PFSK-1 (cell line): ENCODE data around the gene CCSER1.

Experiments
- FOXP2 ChIP-seq: optimal IDR thresholded peaks from 2 replicates; pipeline ENCODE3; 2011; ENCODE audit warnings: borderline replicate concordance, control low read depth, inconsistent platforms; ENCODE audit not compliant: insufficient read depth; ENCODE audit errors: extremely low read length, extremely low read depth
- POLR2AphosphoS5 ChIP-seq: IDR thresholded peaks from 2 replicates; pipeline ENCODE4 v1.6.1; 2012; ENCODE audit warnings: low read depth, mild to moderate bottlenecking, control low read depth, low read length, moderate library complexity
- REST ChIP-seq, 2 experiments: IDR thresholded peaks; 2 replicates each; pipeline versions ENCODE4 v1.6.1 to v1.8.0; 2011 to 2012; ENCODE audit warnings: low read depth in 2 of 2, low read length in 2 of 2, control low read depth in 1 of 2, inconsistent platforms in 1 of 2, mild to moderate bottlenecking in 1 of 2, moderate library complexity in 1 of 2; ENCODE audit not compliant: insufficient read depth in 1 of 2
- SIN3A ChIP-seq: IDR thresholded peaks from 2 replicates; pipeline ENCODE4 v1.6.1; 2012; ENCODE audit warnings: mild to moderate bottlenecking, low read length, moderate library complexity, borderline replicate concordance; ENCODE audit not compliant: insufficient read depth
- TAF1 ChIP-seq: IDR thresholded peaks from 2 replicates; pipeline ENCODE4 v1.6.1; 2012; ENCODE audit warnings: low read length, control low read depth, borderline replicate concordance; ENCODE audit not compliant: insufficient read depth

The CCSER1 gene

GRCh38 chr4:91630764-91631163 lies 1503.6 kb downstream of the CCSER1 start:
- TF ChIP-seq REST (IDR thresholded peaks at IDR 0.05; ENCODE audit: insufficient read depth in 1 of 2, low read depth in 2 of 2, low read length in 2 of 2) (no peak), FOXP2 (no peak), TAF1 (no peak), SIN3A (no peak), POLR2AphosphoS5 (no peak)

GRCh38 chr4:91631335-91631734 lies 1504.1 kb downstream of the CCSER1 start:
- TF ChIP-seq FOXP2 (no peak), REST (IDR thresholded peaks at IDR 0.05; ENCODE audit: insufficient read depth in 1 of 2, low read depth in 2 of 2, low read length in 2 of 2) (no peak), SIN3A (no peak), TAF1 (no peak), POLR2AphosphoS5 (no peak)

- no peak for TF ChIP-seq TAF1
- TF ChIP-seq FOXP2: no peak
- TF ChIP-seq REST (IDR thresholded peaks at IDR 0.05; ENCODE audit: insufficient read depth in 1 of 2, low read depth in 2 of 2, low read length in 2 of 2): no peak
- no peak for TF ChIP-seq SIN3A
- no peak for TF ChIP-seq POLR2AphosphoS5
Observed at GRCh38 chr4:91636083-91636482, 1508.9 kb downstream of the CCSER1 start.
